ENCODE results near the gene MEF2B.
"Not testable (repeated sequence)": the region's sequence is repeated elsewhere in the genome, so short reads cannot be mapped to it uniquely, and the experiment has no call there.

The MEF2B gene

DNA sequence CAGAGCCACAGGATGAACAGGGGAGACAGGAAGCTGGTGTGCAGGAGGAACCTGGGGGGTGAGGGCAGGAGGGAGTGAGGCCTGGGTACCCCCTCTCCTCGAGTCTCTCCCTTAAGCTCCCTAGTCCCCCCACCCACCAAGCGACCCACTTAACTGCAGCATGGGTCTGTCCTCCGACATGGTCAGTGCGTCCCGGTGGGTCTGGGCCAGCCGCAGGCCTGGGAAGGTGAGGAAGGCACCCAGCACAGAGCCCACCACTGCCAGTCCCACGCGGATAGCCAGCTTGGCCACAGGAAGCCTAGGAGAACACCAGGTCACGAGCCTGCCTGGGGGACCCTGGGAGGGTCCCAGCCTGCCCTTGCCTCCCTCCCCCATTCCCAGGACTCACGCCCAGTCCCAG, 48.7 kb downstream of the MEF2B start:
- DNase-seq = no peak

DNA sequence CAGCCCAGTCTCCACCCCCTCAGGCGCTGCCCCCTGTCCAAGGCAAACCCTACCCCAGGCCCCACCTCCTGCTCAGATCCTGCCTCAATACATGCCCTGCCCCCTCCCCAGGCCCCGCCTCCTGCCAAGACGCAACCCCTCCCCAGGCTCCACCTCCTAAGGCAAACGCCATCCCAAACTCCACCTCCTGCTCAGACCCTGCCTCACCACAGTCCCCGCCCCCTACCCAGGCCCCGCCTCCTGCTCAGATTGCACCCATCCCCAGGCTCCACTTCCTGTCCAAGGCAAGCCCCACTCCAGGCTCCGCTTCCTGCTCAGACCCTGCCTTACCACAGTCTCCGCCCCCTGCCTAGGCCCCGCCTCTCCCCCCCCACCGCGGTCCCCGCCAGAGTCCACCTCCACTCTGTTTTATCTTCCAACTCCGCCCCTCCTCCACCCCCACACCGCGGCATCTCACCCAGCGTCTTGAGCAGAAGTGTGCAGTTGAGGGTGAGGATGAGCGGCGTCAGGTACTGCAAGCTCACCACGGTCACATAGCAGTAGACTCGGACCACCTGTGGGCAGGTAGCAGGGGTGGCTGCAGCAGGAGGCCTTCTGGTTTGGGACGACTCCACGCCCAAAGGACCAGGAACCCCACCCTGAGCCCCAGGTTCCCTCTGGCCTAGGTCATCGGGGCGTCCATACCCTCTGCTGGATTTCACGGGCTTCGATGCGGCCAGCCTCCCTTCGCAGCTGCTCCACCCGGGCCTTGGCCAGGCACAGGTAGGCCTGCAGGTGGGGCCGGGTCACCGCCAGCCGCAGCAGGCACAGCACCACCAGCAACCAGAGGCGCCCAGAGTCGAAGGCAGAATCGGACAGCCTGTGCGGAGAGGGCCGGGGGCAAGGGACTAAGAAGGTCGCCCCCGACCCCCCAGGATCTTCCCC, 49.5 kb downstream of the MEF2B start:
- DNase-seq = no peak

DNA sequence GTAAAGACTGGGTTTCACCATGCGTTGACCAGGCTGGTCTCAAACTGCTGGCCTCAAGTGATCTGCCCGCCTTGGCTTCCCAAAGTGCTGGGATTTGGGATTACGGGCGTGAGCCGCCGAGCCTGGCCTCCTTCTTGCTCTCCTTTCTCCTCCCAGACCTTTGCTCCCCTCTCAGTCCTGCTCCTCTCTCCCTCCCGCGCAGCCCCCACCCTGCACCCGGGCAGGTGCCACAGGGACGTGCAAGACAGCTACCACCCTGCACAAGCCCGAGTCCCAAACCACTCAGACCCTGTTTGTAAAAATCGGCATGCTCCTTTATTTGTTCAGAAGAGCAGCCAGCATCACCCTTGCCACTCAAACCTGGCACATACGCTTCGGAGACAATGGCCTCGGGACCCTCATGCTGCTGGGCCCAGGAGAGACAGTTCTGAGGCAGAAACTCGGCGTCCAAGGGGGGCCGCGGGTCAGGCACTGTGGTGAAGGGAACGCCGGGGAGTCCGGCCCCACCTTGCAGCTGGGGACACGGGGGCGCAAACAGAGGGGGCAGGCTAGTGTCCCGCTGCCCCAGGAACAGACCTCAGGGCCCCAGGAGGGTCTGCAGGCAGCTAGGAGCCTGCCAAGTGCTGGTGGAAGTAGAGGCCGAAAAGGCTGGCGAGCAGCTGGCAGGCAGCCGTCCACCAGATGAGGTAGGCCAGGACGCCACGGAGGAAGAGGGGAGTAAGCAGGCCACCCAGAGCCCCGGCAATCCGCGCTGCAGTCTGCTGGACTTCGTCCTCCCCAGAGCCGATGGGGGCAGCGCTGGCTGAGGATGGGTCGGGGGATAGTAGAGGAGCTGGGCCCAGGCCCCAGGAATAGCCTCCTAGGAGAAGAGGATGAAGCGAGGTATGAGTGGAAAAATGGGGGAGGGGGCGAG, 50.5 kb downstream of the MEF2B start:
- no peak for DNase-seq

DNA sequence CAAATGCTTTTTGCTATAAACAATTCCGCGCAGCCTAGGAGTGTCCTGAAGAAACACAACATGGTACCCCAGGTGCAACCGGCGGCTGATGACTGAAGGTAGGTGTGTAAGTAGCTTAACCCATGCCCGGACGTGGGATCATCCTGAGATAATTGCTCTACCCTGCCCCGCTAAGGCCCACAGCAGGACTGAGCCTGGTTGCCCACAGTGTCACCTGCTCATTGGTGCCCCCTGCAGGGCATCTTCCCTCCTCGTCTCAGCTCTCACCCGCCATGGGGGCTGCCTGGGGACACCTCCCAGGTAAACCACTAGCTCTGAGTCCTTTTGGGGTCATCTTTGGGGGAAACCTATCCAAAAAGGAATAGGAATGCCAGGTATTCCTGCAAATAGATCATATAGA, 54.1 kb downstream of the MEF2B start:
- peak; percentile 16 for DNase-seq

DNA sequence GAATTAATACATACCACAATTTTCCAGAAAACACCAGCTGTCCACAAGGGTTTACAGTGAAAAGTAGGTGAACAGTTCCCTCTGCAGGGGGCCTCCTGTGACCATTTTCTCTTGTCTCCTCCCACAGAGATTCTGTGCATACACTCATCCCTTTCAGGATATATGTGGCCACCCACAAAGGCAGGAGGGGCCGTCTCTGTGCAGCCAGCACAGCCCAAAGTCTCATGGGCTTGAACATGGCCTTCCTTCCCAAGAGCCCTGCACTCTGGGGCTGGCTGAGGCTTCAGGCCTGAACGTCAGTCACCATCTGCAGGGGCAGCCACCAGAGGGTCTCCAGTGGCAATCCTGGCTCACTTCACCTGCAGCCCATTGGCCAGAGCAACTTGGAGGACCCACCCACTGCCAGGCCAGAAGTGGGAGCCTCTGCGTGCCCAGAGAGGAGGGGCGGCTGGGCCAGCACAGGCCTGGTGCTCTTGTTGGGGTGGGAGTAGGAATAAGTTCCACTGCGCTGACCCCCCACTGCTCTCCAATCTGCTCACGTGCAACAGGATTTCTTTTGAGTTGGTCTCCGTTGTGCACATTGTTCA, 56.9 kb downstream of the MEF2B start:
- DNase-seq = no peak

DNA sequence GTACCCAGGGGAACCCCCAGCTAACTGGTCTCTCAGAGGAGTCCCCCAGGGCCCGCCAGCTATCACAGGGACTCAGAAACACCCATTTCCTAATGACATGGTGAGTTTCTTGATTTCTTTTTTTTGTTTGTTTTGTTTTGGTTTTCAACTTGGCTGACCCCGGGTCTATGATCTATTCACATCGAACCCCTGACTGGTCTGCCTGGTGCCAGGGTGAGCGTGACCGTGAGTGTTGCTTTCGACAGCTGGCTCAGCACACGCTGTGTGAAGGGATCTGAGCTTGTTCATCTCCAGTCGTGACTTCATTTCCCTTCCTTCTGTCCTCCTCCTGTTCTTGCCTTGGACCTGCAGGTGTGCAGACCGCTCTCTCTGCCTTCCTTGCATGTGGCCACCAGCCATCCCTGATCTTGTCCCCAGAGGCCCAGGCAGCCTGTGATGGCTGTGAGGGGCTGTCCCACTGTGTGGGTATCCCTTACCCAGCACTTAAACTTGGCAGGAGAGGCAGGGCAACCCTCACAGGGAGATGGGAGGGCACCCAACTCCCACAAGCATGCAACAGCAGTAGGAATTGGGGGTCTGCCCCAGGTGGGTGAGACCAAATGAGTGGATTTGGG, 58.0 kb downstream of the MEF2B start:
- no peak for DNase-seq

DNA sequence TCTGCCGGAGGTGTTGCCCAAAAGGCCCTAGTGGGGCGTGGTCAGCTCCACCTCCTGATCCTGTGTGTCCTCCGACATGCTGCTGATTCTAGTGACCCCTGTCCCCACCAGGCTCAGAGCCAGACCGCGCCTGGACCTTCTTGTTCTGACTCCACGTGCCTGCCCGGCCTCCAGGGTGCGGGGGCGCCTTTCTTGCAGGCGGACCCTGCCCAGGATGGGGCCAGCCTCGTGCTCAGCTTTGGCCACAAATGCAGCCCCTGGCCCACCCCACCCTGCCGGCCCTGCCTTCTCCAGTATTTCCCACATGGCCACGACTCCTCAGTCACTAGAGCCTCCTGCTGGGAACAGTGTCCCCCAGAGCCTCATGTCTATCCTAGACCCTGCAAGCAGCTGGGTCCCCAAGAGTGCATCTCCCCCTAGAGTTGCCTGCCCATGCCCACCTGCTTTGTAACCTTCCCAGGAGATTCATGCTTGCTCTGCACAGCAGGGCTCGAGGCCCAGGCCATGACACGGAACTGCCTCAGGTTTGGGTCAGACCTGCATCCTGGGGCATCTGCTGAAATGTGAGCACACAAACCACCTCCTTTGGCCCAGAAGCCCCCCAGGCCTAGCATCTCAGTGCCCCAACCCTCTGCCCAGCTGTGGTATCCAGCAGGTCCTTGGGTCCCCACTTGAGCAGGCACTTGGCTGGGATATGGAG, 58.8 kb downstream of the MEF2B start:
- no peak for DNase-seq

- no peak for DNase-seq
Observed at GRCh38 chr19:19110410-19111135, 59.5 kb downstream of the MEF2B start.

- DNase-seq = no peak
Observed at GRCh38 chr19:19109601-19110000, 60.5 kb downstream of the MEF2B start.

GRCh38 chr19:19107654-19108053, 62.4 kb downstream of the MEF2B start:
- no peak for DNase-seq

- DNase-seq = not testable (repeated sequence)
Observed at GRCh38 chr19:19106938-19107337, 63.1 kb downstream of the MEF2B start.

GRCh38 chr19:19106056-19106551, 64.0 kb downstream of the MEF2B start:
- DNase-seq = no peak

DNA sequence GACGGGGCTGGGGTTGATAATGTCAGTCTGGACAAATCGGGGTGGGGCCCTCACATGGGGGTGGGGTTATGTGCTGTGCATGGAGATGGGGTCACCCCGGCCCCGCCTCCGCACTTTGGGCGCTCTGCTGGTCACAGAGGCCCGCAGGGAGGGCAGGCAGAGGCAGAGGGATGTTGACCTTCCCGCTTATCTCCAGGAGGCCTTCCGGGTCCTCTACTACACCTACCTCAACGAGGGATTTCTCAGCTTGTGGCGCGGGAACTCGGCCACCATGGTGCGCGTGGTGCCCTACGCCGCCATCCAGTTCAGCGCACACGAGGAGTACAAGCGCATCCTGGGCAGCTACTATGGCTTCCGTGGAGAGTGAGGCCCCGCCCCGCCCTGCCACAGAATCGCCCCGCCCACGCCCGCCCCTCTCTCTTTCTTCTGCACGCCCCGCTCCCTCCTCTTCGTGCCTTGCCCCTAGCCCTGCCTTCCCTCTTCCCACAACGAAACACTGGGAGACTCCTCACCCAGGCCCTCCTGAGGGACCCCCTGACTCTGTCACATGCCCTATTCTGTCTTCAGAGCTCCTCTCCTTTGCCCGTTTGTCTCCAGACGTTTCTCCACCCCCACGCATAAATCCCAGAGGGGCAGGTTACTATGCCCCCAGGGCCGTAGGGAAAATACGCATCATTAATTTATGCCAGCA, 64.6 kb downstream of the MEF2B start:
- DNase-seq = no peak

DNA sequence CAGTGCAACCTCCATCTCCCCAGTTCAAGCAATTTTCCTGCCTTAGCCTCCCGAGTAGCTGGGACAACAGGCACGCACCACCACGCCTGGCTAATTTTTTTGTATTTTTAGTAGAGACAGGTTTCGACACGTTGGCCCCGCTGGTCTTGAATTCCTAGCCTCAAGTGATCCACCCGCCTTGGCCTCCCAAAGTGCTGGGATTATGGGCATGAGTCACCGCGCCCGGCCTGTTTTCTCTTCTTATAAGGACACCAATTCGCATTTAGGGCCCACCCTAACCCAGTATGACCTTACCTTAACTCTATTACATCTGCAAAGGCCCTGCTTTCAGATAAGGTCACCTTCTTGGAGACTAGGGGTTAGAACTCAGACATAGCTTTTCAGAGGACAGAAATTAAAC, 66.9 kb downstream of the MEF2B start:
- DNase-seq = no peak

DNA sequence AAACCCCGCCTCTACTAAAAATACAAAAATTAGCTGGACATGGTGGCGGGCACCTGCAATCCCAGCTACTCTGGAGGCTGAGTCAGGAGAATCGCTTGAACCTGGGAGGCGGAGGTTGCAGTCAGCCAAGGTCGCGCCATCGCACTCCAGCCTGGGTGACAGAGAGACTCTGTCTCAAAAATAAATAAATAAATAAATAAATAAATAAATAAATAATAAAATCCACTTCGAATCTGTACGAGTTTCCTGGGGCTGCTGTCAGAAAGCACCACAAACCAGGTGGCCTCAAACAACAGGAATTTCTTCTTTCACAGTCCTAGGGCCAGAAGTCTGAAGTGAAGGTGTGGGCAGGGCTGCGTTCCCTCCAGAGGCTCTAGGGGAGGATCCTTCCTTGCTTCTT, 67.5 kb downstream of the MEF2B start:
- DNase-seq = not testable (repeated sequence)

DNA sequence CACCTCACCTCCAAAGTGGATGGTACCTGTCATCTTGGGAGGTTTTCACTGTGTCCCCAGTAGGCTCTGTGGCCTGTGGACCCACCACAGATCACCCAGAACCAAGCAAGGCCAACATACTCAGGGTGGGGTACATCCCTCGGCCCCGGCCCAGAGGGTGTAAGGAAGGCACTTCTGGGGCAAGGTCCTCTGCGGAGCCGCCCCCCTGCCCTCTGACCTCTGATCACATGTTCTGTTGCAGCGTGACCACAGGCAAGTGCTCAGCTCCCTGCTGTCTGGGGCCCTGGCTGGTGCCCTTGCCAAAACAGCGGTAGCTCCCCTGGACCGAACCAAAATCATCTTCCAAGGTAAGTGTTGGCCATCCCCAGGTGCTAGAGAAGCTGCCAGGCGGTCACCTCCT, 68.5 kb downstream of the MEF2B start:
- no peak for DNase-seq

DNA sequence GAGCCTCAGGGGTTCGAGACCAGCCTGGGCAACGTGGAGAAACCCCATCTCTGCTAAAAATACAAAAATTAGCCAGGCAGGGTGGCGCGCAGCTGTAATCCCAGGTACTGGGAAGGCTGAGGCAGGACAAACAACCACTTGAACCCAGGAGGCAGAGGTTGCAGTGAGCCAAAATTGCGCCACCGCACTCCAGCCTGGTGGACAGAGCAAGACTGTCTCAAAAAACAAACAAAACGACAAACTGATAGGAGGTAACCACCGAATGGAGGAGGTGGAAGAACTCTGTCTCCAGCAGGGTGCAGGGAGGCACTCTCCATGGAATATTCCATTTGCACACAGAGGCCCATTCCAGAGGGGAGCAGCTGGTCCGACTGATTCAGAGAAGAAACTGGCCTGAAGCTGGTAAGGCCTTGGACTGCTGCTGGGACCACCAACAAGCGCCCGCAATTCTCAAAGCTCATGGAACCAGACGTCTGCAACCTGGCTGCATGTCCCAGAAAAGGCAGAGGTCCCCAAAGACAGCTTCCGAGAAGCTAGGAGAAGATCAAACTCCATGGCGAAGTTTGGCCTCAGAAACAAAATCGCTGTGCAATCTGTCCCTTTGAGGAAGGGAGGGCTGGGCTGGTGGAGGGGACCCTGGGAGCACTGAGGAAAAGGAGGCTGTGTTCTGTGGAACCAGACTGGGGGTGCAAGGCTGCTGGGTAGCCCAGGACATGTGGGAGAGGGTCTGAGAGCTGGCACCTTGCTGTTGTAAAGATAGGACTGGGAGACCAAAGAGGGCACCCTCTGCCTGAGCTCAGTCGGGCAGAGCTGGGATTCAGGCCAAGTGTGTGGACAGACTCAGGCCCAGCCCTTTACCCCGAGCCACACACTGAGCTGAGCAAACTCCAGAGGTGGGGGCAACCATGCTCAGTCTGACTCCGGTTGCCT, 71.1 kb downstream of the MEF2B start:
- DNase-seq = no peak

DNA sequence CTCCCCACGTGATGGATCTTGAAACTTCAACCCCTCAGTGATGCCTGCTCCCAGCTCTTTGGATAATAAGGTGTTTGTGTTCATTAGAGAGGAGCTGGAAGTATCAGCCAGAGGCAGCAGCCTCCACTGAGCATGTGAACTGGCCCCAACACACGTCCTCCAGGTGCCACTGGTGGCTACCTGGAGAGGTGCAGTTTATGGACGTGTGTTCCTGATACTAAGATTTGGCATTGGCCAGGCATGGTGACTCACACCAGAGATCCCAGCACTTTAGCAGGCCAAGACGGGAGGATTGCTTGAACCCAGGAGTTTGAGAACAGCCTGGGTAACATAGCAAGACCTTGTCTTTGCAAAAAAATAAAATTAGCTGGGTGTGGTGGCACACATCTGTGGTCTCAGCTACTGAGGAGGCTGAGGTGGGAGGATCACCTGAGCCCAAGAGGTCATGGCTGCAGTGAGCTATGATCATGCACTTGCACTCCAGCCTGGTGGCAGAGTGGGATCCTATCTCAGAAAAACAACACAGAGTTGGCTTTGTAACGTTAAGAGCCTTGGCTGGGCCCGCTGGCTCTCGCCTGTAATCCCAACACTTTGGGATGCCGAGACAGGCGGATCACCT, 71.9 kb downstream of the MEF2B start:
- no peak for DNase-seq

Data from activated effector memory CD4-positive, alpha-beta T cell treated with Interleukin-2 at 50 U/mL for 16 hours (primary cell).